ENCODE data around the gene FAM78A.
A peak's percentile ranks its signal among the peaks of the same experiment; 100 is the strongest.
"Not testable (repeated sequence)": the region's sequence is repeated elsewhere in the genome, so short reads cannot be mapped to it uniquely, and the experiment has no call there.

FAM78A gene

GRCh38 chr9:131258186-131258585 lies 18.1 kb downstream of the FAM78A start:
- no peaks in the 10 kb centered on the region for H3K27me3 Mint-ChIP-seq
- H3K4me3 Mint-ChIP-seq, result no peak overlapping the region
- no peaks in the 10 kb centered on the region for H3K9me3 Mint-ChIP-seq
- H3K4me1 Mint-ChIP-seq, result peaks cover 83% of the 10 kb centered on the region
- peak overlapping the region; percentile 99 for H3K27ac Mint-ChIP-seq
- CTCF ChIA-PET, result interaction anchor here (1.1 to 3.4 kb wide), 4 partner anchors 11 to 91 kb away, joined by 3 to 36 read pairs (median 5); no protein-coding TSS in a partner anchor
- no peak for DNase-seq
- peaks cover 34% of the 10 kb centered on the region for H3K36me3 Mint-ChIP-seq

- Mint-ChIP-seq H3K4me1 (peaks cover 83% of the 10 kb centered on the region), H3K36me3 (peaks cover 28% of the 10 kb centered on the region), H3K27ac (peak overlapping the region; percentile 99)
These were observed 18.9 kb downstream of the FAM78A start for GRCh38 chr9:131257266-131258025.

GRCh38 chr9:131255676-131256197 lies 20.6 kb downstream of the FAM78A start:
- H3K36me3 Mint-ChIP-seq, result peaks cover 20% of the 10 kb centered on the region
- no peaks in the 10 kb centered on the region for H3K9me3 Mint-ChIP-seq
- H3K27ac Mint-ChIP-seq, result peak overlapping the region; percentile 99
- CTCF ChIA-PET, result interaction anchor here (0.7 to 3.4 kb wide), 6 partner anchors 13 to 78 kb away, joined by 3 to 36 read pairs (median 4); partner anchors contain the start of gene FAM78A
- H3K27me3 Mint-ChIP-seq, result peaks cover 4% of the 10 kb centered on the region
- peak overlapping the region; percentile 69 for H3K4me3 Mint-ChIP-seq
- no peak for DNase-seq
- H3K4me1 Mint-ChIP-seq, result peaks cover 85% of the 10 kb centered on the region

More at GRCh38 chr9:131257266-131258025, 18.9 kb downstream of the FAM78A start:
- Mint-ChIP-seq H3K27me3 (peaks cover 3% of the 10 kb centered on the region), H3K9me3 (no peaks in the 10 kb centered on the region), H3K4me3 (no peak overlapping the region)
- DNase-seq, result no peak
- CTCF ChIA-PET, result interaction anchor here (0.6 to 3.4 kb wide), 6 partner anchors 12 to 92 kb away, joined by 3 to 36 read pairs (median 6); partner anchors contain the start of gene FAM78A

GRCh38 chr9:131254626-131255025 lies 21.7 kb downstream of the FAM78A start:
- peaks cover 4% of the 10 kb centered on the region for H3K27me3 Mint-ChIP-seq
- H3K4me1 Mint-ChIP-seq, result peaks cover 77% of the 10 kb centered on the region
- CTCF ChIA-PET, result interaction anchor here (3.4 kb wide), 1 partner anchor 14 kb away, joined by 36 read pairs; no protein-coding TSS in a partner anchor
- peak overlapping the region; percentile 99 for H3K27ac Mint-ChIP-seq
- DNase-seq, result no peak
- H3K9me3 Mint-ChIP-seq, result no peaks in the 10 kb centered on the region
- H3K4me3 Mint-ChIP-seq, result no peak overlapping the region
- H3K36me3 Mint-ChIP-seq, result peaks cover 12% of the 10 kb centered on the region

- Mint-ChIP-seq H3K27me3 (peaks cover 4% of the 10 kb centered on the region), H3K27ac (peak overlapping the region; percentile 99), H3K9me3 (no peaks in the 10 kb centered on the region), H3K36me3 (peaks cover 9% of the 10 kb centered on the region), H3K4me3 (peak overlapping the region; percentile 15), H3K4me1 (peaks cover 75% of the 10 kb centered on the region)
- CTCF ChIA-PET, result interaction anchor here (1.8 kb wide), 1 partner anchor 17 kb away, joined by 8 read pairs; no protein-coding TSS in a partner anchor
- no peak for DNase-seq
These were observed 22.3 kb downstream of the FAM78A start for GRCh38 chr9:131253891-131254491.

GRCh38 chr9:131252120-131252519 lies 24.2 kb downstream of the FAM78A start:
- CTCF ChIA-PET, result interaction anchor here (0.9 to 1.8 kb wide), 2 partner anchors 19 to 72 kb away, joined by 3 to 8 read pairs; no protein-coding TSS in a partner anchor
- no peaks in the 10 kb centered on the region for H3K9me3 Mint-ChIP-seq
- peak overlapping the region; percentile 80 for H3K4me3 Mint-ChIP-seq
- peaks cover 3% of the 10 kb centered on the region for H3K36me3 Mint-ChIP-seq
- peaks cover 15% of the 10 kb centered on the region for H3K27me3 Mint-ChIP-seq
- no peak for DNase-seq
- peak overlapping the region; percentile 99 for H3K27ac Mint-ChIP-seq
- H3K4me1 Mint-ChIP-seq, result peaks cover 57% of the 10 kb centered on the region

GRCh38 chr9:131246618-131247017 lies 29.7 kb downstream of the FAM78A start:
- Mint-ChIP-seq H3K27me3 (peaks cover 23% of the 10 kb centered on the region), H3K4me1 (peaks cover 9% of the 10 kb centered on the region), H3K4me3 (no peak overlapping the region), H3K27ac (no peak overlapping the region), H3K36me3 (peaks cover 6% of the 10 kb centered on the region), H3K9me3 (peaks cover 4% of the 10 kb centered on the region)
- CTCF ChIA-PET, result no interaction called here
- DNase-seq, result no peak

GRCh38 chr9:131244331-131244730 lies 32.0 kb downstream of the FAM78A start:
- H3K9me3 Mint-ChIP-seq, H3K4me3 Mint-ChIP-seq, DNase-seq, CTCF ChIA-PET, H3K27ac Mint-ChIP-seq, H3K36me3 Mint-ChIP-seq: not testable (repeated sequence)
- peaks cover 10% of the 10 kb centered on the region for H3K4me1 Mint-ChIP-seq
- peaks cover 23% of the 10 kb centered on the region for H3K27me3 Mint-ChIP-seq

- peak; percentile 17 for DNase-seq
- peak overlapping the region; percentile 20 for H3K27ac Mint-ChIP-seq
These were observed 36.0 kb downstream of the FAM78A start for GRCh38 chr9:131240047-131240921.

GRCh38 chr9:131239161-131239975 lies 36.9 kb downstream of the FAM78A start:
- peak; percentile 18 for DNase-seq

More at GRCh38 chr9:131240047-131240921, 36.0 kb downstream of the FAM78A start:
- peaks cover 6% of the 10 kb centered on the region for H3K27me3 Mint-ChIP-seq
- H3K36me3 Mint-ChIP-seq, result peaks cover 11% of the 10 kb centered on the region
- H3K4me1 Mint-ChIP-seq, result peaks cover 40% of the 10 kb centered on the region
- CTCF ChIA-PET, result interaction anchor here (1.5 kb wide), 1 partner anchor 96 kb away, joined by 8 read pairs; no protein-coding TSS in a partner anchor
- H3K9me3 Mint-ChIP-seq, result peaks cover 4% of the 10 kb centered on the region
- no peak overlapping the region for H3K4me3 Mint-ChIP-seq

GRCh38 chr9:131238402-131239021 lies 37.8 kb downstream of the FAM78A start:
- DNase-seq, result peak; percentile 27
- Mint-ChIP-seq H3K36me3 (peaks cover 25% of the 10 kb centered on the region), H3K4me3 (peak overlapping the region; percentile 62), H3K27me3 (no peaks in the 10 kb centered on the region), H3K4me1 (peaks cover 52% of the 10 kb centered on the region), H3K9me3 (peaks cover 4% of the 10 kb centered on the region), H3K27ac (peak overlapping the region; percentile 96)
- CTCF ChIA-PET, result interaction anchor here (1.5 kb wide), 1 partner anchor 98 kb away, joined by 8 read pairs; no protein-coding TSS in a partner anchor

More at GRCh38 chr9:131239161-131239975, 36.9 kb downstream of the FAM78A start:
- Mint-ChIP-seq H3K36me3 (peaks cover 17% of the 10 kb centered on the region), H3K4me1 (peaks cover 44% of the 10 kb centered on the region), H3K27me3 (no peaks in the 10 kb centered on the region), H3K9me3 (peaks cover 4% of the 10 kb centered on the region), H3K27ac (peak overlapping the region; percentile 86), H3K4me3 (no peak overlapping the region)
- CTCF ChIA-PET, result interaction anchor here (1.5 kb wide), 1 partner anchor 97 kb away, joined by 8 read pairs; no protein-coding TSS in a partner anchor

GRCh38 chr9:131237931-131238401 lies 38.3 kb downstream of the FAM78A start:
- peaks cover 27% of the 10 kb centered on the region for H3K36me3 Mint-ChIP-seq
- peaks cover 56% of the 10 kb centered on the region for H3K4me1 Mint-ChIP-seq
- peak overlapping the region; percentile 62 for H3K4me3 Mint-ChIP-seq
- peak; percentile 92 for DNase-seq
- peak overlapping the region; percentile 96 for H3K27ac Mint-ChIP-seq
- H3K27me3 Mint-ChIP-seq, result no peaks in the 10 kb centered on the region
- CTCF ChIA-PET, result no interaction called here
- peaks cover 2% of the 10 kb centered on the region for H3K9me3 Mint-ChIP-seq
